ENCODE results near the gene SMG6. TPM values are rescaled to one million over a fixed set of nuclear protein-coding genes. Genes with fewer than 3 reads are reported as not detected.

SMG6 gene
- total and polyA plus RNA-seq, 2 experiments from 2014 or later = 11.9 to 19.9 TPM

DNA sequence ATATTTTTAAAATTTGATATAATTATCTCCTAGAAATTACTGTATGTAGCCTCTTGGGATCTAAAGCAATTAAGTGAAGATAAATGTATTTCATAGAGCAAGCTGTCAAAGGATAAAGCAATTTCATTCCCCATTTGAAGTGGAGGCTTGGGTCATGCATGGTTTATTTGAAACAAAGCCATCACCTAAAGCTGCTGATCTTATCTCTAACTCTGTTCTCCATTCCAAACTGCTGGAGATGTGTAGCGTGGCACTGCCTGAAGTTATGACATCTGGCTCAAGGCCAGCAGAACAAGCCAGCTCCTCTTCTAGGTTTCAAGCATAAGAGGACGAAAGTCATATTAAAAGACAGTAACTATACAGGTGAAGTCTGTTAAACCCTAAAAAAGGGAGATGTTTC is 164.8 kb downstream of the SMG6 start:
- Histone ChIP-seq H3K27ac (peak overlapping the region; percentile 61), H3K4me1 (ENCODE audit: insufficient read depth) (peaks cover 10% of the 10 kb centered on the region), H3K27me3 (no peaks in the 10 kb centered on the region), H3K4me3 (no peak overlapping the region), H3K9me2 (replicated peaks; ENCODE audit: insufficient read depth) (no peaks in the 10 kb centered on the region), H4K20me1 (ENCODE audit: insufficient read depth, poor library complexity, severe bottlenecking) (no peaks in the 10 kb centered on the region), H3K36me3 (replicated peaks; ENCODE audit: insufficient read depth, low read depth) (no peaks in the 10 kb centered on the region), H3K79me2 (peaks cover 3% of the 10 kb centered on the region), H2AFZ (no peak overlapping the region), H3K9me3 (ENCODE audit: low read depth) (no peaks in the 10 kb centered on the region), H3K4me2 (no peak overlapping the region)
- 44% methylated on average over 2 of the region's 2 CpGs for WGBS (ENCODE audit: low lambda C conversion rate, missing lambda C conversion rate)
- peak; percentile 35 for DNase-seq (ENCODE audit: low spot score)
- TF ChIP-seq EZH2phosphoT487 (IDR thresholded peaks at IDR 0.05; ENCODE audit: low read depth, severe bottlenecking, unreplicated experiment) (no peak), EZH2 (IDR thresholded peaks at IDR 0.05; ENCODE audit: borderline replicate concordance) (no peak), CTCF (IDR thresholded peaks at IDR 0.05; ENCODE audit: poor library complexity) (no peak)

DNA sequence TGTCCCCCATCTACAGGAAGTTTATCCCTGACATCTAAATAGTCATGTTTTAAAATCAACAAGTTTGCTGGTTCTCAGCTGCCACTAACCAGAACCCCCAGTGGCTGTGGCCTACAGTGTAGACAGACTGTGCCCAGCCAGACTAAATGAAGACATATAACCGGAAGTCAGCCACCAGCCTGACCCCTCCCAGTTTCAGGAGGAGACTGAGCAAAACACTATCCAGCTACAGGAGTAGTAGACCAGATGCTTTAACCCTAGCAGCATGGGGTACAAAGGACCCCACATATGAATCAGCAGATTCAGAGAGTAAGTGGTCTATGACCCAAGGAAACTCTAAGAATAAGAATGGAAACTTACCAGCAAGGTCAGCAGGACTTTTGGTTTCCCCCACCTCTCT is 165.3 kb downstream of the SMG6 start:
- Histone ChIP-seq H2AFZ (no peak overlapping the region), H3K9me2 (replicated peaks; ENCODE audit: insufficient read depth) (no peaks in the 10 kb centered on the region), H3K27ac (peak overlapping the region; percentile 61), H3K36me3 (replicated peaks; ENCODE audit: insufficient read depth, low read depth) (no peaks in the 10 kb centered on the region), H3K9me3 (ENCODE audit: low read depth) (no peaks in the 10 kb centered on the region), H3K4me2 (no peak overlapping the region), H4K20me1 (ENCODE audit: insufficient read depth, poor library complexity, severe bottlenecking) (no peaks in the 10 kb centered on the region), H3K79me2 (peaks cover 3% of the 10 kb centered on the region), H3K4me1 (ENCODE audit: insufficient read depth) (peaks cover 10% of the 10 kb centered on the region), H3K4me3 (no peak overlapping the region), H3K27me3 (no peaks in the 10 kb centered on the region)
- WGBS (ENCODE audit: low lambda C conversion rate, missing lambda C conversion rate) = 45% methylated on average over 1 of the region's 1 CpG
- DNase-seq (ENCODE audit: low spot score) = peak; percentile 16
- TF ChIP-seq EZH2phosphoT487 (IDR thresholded peaks at IDR 0.05; ENCODE audit: low read depth, severe bottlenecking, unreplicated experiment) (no peak), CTCF (IDR thresholded peaks at IDR 0.05; ENCODE audit: poor library complexity) (no peak), EZH2 (IDR thresholded peaks at IDR 0.05; ENCODE audit: borderline replicate concordance) (no peak)

GRCh38 chr17:2137342-2138098 is 166.1 kb downstream of the SMG6 start:
- Histone ChIP-seq H3K4me2 (no peak overlapping the region), H3K27me3 (no peaks in the 10 kb centered on the region), H3K27ac (peak overlapping the region; percentile 61), H3K9me3 (ENCODE audit: low read depth) (no peaks in the 10 kb centered on the region), H3K9me2 (replicated peaks; ENCODE audit: insufficient read depth) (no peaks in the 10 kb centered on the region), H3K36me3 (replicated peaks; ENCODE audit: insufficient read depth, low read depth) (no peaks in the 10 kb centered on the region), H4K20me1 (ENCODE audit: insufficient read depth, poor library complexity, severe bottlenecking) (no peaks in the 10 kb centered on the region), H3K4me1 (ENCODE audit: insufficient read depth) (peaks cover 10% of the 10 kb centered on the region), H3K4me3 (no peak overlapping the region), H2AFZ (no peak overlapping the region), H3K79me2 (peaks cover 3% of the 10 kb centered on the region)
- TF ChIP-seq EZH2phosphoT487 (IDR thresholded peaks at IDR 0.05; ENCODE audit: low read depth, severe bottlenecking, unreplicated experiment) = no peak
- TF ChIP-seq CTCF (IDR thresholded peaks at IDR 0.05; ENCODE audit: poor library complexity) = no peak
- TF ChIP-seq EZH2 (IDR thresholded peaks at IDR 0.05; ENCODE audit: borderline replicate concordance) = no peak
- peak; percentile 39 for DNase-seq (ENCODE audit: low spot score)
- WGBS (ENCODE audit: low lambda C conversion rate, missing lambda C conversion rate) = 73% methylated on average over 11 of the region's 11 CpGs

All from hepatocyte (in vitro differentiated cells).